ENCODE measurements around the gene GRAMD2B.
"Not testable (repeated sequence)": the region's sequence is repeated elsewhere in the genome, so short reads cannot be mapped to it uniquely, and the experiment has no call there.

GRAMD2B gene

DNA sequence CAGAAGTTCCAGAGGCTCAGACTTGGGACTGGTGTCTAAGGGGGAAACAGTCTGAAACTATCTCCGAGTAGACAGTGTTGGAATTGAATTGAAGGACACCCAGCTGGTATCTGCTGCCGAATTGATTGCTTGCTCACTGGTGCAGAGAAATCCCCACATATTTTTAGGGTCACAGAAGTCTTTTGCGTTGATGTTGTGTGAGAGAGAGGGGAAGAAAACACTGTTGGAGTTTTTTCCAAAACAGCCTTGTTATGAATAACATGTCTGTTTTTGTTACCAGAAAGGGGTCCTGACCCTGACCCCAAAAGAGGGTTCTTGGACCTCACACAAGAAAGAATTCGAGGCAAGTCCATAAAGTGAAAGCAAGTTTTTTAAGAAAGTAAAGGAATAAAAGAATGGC is 90.5 kb downstream of the GRAMD2B start:
- no peak for DNase-seq (ENCODE audit: low read depth)

DNA sequence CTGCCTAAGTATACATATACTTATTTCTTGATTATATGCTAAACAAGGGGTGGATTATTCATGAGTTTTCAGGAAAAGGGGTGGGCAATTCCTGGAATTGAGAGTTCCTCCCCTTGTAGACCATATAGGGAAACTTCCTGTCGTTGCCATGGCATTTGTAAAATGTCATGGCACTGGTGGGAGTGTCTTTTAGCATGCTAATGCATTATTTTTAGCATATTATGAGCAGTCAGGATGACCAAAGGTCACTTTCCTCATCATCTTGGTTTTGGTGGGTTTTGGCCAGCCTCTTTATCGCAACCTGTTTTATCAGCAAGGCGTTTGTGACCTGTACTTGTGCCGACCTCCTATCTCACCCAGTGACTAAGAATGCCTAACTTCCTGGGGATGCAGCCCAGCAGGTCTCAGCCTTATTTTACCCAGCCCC is 90.9 kb downstream of the GRAMD2B start:
- DNase-seq (ENCODE audit: low read depth), result no peak

- DNase-seq (ENCODE audit: low read depth), result no peak
These were observed 91.4 kb downstream of the GRAMD2B start for GRCh38 chr5:126514558-126515141.

DNA sequence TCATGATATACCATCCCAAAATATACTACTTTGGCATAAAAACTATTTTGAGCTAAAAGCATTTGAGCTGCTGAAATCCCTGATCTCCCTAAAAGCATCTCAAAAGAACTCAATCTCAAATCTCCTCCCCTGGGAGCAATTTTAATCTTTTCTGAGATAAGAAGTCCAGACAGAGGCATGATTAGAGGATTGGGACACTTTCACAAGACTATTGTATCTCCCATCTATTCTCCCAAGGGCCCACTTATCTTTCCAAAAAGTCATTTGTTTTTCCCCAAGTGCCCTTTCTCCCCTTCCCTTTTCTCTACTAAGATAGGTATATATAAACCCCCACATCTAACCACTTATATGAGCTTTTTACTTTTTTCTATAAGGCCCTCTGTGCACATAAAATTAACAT is 92.1 kb downstream of the GRAMD2B start:
- no peak for DNase-seq (ENCODE audit: low read depth)

GRCh38 chr5:126516133-126516532 is 92.9 kb downstream of the GRAMD2B start:
- DNase-seq (ENCODE audit: low read depth), result no peak

GRCh38 chr5:126516852-126517251 is 93.6 kb downstream of the GRAMD2B start:
- no peak for DNase-seq (ENCODE audit: low read depth)

DNA sequence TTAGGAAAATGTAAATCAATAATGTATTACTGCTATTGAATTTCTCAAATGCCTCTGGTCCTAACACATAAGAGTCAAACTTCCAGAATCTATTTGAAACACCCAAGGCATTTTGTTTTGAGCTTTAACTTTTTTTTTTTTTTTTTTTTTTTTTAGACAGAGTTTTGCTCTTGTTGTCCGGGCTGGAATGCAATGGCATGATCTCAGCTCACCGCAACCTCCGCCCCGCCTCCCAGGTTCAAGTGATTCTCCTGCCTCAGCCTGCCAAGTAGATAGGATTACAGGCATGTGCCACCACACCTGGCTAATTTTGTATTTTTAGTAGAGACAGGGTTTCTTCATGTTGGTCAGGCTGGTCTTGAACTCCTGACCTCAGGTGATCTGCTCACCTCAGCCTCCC is 96.0 kb downstream of the GRAMD2B start:
- DNase-seq (ENCODE audit: low read depth), result not testable (repeated sequence)

- no peak for DNase-seq (ENCODE audit: low read depth)
These were observed 96.7 kb downstream of the GRAMD2B start for GRCh38 chr5:126519637-126520592.

- DNase-seq (ENCODE audit: low read depth), result no peak
These were observed 97.4 kb downstream of the GRAMD2B start for GRCh38 chr5:126520593-126520953.

DNA sequence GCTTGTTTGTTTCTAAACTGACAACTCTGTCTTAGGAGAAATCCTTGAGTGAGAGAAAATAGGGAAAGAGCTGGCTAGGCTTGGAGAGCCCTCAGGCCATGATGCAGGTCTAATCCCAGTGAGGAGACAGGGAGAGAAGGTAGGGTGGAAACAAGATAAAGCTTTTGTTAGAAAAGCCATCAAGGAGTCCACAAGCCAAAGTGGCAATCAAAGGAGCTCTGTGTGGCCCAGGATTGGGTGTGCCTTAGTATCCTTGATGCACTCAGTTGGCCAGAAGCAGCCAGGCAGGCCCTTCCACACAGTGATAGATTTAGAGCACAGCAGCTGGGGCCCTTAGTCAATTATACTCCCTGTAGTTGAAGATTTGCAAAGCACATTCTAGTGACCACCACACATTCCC is 97.9 kb downstream of the GRAMD2B start:
- no peak for DNase-seq (ENCODE audit: low read depth)

GRCh38 chr5:126523818-126524510 is 100.8 kb downstream of the GRAMD2B start:
- no peak for DNase-seq (ENCODE audit: low read depth)

GRCh38 chr5:126525630-126526245 is 102.5 kb downstream of the GRAMD2B start:
- DNase-seq (ENCODE audit: low read depth), result no peak

DNA sequence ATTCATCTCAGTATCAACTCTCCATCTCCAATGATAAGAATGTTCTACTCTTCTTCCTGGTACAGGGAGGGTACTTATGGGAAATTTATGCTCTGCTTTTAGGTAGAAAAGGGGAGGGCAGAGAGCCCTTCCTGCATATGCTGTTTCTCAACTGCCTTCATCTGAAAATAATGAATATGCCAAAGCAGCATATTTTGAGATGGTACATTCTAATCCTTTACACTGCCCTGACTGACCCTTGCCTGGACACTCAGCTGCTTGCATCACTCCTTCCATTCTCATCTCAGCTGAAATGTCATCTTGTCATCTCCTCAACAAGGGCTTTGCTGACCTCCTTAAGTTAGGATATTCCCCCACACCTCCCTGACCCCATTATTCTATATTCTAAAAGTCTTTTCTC is 103.3 kb downstream of the GRAMD2B start:
- no peak for DNase-seq (ENCODE audit: low read depth)

GRCh38 chr5:126527158-126527557 is 103.9 kb downstream of the GRAMD2B start:
- DNase-seq (ENCODE audit: low read depth), result no peak

- DNase-seq (ENCODE audit: low read depth), result no peak
These were observed 104.7 kb downstream of the GRAMD2B start for GRCh38 chr5:126527892-126528291.

DNA sequence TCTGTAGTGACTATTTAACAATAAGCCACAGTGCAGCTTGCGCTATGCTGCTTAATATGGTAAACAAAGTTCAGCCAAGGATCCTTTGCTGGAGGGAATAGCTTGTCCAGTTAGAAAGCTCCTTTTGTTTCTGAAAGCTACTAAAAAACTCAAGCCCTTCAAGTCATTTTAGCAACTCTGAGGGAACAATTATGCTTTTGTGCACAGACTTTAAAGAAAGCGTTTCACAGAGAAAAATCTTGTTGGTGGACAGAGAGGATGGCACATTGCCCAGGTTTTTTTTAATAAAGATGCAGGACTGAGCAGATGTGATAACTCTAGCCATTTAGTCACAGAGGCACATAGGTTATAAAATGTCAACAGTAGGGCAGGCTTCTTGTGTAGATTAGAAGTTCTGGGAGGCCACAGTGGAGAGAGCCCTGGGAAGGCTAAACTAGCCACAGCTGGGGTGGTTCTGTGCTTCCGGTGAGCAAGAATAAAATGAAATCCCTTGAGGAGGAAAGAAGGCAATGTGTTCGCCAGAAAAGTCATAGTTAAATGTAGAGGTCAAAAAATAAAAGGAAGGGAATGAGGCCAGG is 108.4 kb downstream of the GRAMD2B start:
- DNase-seq (ENCODE audit: low read depth), result no peak

- DNase-seq (ENCODE audit: low read depth), result no peak
These were observed 111.3 kb downstream of the GRAMD2B start for GRCh38 chr5:126534553-126534952.

GRCh38 chr5:126535856-126536545 is 112.8 kb downstream of the GRAMD2B start:
- no peak for DNase-seq (ENCODE audit: low read depth)

GRCh38 chr5:126536874-126537273 is 113.7 kb downstream of the GRAMD2B start:
- DNase-seq (ENCODE audit: low read depth), result no peak

DNA sequence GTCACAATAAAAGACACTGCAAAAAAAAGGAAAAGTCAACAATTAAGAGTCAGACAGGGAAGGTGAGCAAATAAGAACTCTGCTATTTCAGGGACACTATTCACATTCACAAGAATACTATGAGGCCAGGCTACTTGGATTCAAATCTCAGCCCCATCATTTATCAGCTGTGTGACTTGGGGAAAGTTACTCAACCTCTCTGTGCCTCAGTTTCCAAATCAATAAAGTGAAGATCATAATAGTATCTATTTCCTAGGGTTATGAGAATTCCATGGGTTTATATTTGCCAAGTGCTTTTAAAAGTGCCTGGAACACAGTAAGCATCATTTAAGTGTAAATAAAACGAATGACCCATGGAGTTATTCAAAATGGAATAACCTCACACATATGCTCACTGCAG is 115.4 kb downstream of the GRAMD2B start:
- DNase-seq (ENCODE audit: low read depth), result no peak

DNA sequence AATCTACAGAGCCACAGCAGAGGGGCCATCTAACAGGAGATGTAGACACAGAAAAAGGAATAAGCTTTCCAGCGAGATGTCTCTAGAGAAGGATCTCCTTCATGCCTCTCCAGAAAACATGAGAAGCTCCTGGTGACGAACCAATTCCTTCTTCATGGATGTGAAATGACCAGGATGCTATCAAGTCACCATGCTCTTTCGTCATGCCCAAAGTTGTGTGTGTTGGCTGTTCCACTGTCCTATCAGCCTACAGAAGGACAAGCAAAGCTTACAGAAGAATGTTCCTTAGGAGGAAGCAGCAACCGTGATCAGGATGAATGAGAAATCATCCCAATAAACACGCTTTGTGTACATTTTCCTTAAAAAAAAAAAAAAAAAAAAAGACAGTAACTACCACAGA is 117.4 kb downstream of the GRAMD2B start:
- DNase-seq (ENCODE audit: low read depth), result no peak

GRCh38 chr5:126542441-126542840 is 119.2 kb downstream of the GRAMD2B start:
- no peak for DNase-seq (ENCODE audit: low read depth)

Data from T-helper 22 cell (primary cell).